HG03354 (cell line): ENCODE measurements around the gene ARL2.
"Not testable (repeated sequence)": the region's sequence is repeated elsewhere in the genome, so short reads cannot be mapped to it uniquely, and the experiment has no call there.

Experiments used
- ATAC-seq: cut with Tn5 transposase; IDR thresholded peaks from one replicate; pipeline ENCODE4 v1.9.1; 2021; ENCODE audit warnings: mild to moderate bottlenecking; ENCODE audit not compliant: unreplicated experiment, poor library complexity, severe bottlenecking

ARL2 gene

DNA sequence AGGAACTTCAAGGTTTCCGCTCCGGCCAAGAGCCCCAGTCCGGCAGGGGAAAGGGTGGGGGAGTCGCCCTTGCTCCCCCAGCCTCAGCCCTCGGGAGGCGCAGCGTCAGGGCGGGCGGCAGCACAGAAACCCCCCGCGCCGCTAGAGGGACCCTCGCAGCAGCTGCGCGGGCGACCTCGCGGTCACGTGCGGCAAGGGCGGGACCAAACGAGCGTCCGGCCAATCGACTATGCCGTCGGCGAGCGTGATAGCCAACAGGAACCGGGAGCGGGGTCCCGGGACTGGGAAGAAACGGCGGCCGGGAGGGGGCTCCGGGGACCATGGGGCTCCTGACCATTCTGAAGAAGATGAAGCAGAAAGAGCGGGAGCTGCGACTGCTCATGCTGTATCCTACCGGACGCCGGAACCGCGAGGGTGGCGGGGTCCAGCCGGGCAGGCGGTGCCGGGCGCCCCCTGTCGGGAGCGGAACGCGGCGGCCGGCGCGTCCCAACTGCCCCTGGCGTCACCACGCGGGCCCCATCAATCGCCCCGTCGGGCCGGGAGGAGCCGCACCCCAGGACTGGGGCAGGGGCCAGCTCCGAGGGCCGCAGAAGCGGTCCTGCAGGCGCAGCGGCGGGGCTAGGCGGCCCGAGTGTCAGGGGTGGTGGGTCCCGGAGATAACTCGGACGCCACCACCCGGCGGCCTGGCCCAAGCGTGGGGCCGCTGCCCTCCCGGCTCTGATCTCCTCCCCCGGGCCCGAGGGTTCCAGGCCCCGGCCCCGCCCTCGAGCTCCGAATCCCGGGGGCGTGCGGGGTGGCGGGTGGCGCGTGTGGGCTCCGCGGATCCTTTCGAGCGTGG lies at the start of gene ARL2:
Gene ARL2 (plus strand): TSS at position 273 of the 838 bp plus-strand sequence. CDS start 48 bp downstream, at position 321.
- ATAC-seq: peak; percentile 79

- ATAC-seq: no peak
Observed at GRCh38 chr11:64967375-64967774, 46.6 kb upstream of the ARL2 start.

GRCh38 chr11:64969209-64969608 lies 44.8 kb upstream of the ARL2 start:
- no peak for ATAC-seq

GRCh38 chr11:64970731-64971151 lies 43.2 kb upstream of the ARL2 start:
- no peak for ATAC-seq

DNA sequence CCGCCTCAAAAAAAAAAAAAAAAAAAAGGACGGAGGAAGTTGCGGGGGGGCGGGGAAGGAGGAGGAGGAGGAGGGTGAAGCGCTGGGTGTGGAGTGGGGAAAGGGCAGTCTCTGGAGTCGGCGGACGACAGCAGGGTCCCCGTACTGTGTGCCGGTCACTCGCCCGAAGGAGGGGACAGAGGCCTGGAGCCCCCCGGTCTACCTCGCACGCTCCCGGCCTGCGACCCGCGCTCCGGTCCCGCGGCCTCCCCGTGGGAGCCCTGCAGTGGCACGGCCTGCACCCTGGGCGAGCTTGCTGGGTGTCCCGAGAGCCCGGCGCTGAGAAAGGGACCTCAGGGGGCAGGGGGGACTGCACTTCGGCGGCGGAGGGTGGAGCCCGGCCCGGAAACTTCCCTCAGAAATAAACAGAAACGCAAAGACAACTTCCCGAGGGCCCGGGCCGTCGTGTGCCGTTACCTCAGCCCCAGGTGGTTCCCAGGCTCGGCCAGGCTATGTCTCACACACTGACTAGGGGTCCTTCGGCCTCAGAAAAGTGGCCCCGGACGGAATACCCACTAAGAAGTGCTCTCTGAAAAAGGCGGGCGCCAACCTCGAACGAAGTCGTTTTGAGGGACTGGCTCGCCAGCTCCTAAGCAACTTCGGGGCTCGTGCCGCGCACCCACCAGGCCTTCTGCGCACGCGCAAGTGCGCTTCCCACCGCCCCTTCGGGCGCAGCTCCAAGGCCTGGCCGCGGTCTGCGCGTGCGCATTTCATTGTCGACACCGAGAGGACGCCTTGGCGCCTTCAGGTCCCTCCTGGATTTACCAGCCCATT lies 42.3 kb upstream of the ARL2 start, which contains the start of gene MAJIN:
Gene MAJIN (minus strand): TSS at position 688 of the 813 bp plus-strand sequence. CDS start 12,703 bp downstream, outside the sequence.
- ATAC-seq: no peak

GRCh38 chr11:64974124-64974523 lies 39.8 kb upstream of the ARL2 start:
- no peak for ATAC-seq

DNA sequence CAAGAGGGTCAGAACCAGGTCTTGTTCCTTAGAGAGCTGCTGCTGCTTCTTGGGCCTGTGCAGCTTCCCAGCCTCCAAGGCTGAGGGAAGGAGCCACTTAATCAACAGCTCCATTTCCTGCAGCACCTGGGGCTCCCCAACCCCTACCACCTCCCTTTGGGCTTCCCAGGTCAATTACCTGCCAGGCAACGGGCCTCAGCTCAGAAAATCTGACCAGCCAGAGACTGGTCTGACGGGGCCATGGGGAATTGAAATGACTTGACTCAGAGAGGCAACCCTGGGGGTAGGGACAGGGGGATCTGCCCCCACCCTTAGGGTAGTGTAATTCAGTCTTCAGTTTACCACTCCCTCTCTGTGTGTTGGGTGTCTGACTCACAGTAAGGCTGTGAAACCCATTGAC lies 37.3 kb upstream of the ARL2 start:
- ATAC-seq: no peak

GRCh38 chr11:64983339-64983738 lies 30.6 kb upstream of the ARL2 start:
- not testable (repeated sequence) for ATAC-seq

GRCh38 chr11:64987998-64988854 lies 25.7 kb upstream of the ARL2 start:
- no peak for ATAC-seq

GRCh38 chr11:64989416-64989815 lies 24.5 kb upstream of the ARL2 start:
- ATAC-seq: no peak

DNA sequence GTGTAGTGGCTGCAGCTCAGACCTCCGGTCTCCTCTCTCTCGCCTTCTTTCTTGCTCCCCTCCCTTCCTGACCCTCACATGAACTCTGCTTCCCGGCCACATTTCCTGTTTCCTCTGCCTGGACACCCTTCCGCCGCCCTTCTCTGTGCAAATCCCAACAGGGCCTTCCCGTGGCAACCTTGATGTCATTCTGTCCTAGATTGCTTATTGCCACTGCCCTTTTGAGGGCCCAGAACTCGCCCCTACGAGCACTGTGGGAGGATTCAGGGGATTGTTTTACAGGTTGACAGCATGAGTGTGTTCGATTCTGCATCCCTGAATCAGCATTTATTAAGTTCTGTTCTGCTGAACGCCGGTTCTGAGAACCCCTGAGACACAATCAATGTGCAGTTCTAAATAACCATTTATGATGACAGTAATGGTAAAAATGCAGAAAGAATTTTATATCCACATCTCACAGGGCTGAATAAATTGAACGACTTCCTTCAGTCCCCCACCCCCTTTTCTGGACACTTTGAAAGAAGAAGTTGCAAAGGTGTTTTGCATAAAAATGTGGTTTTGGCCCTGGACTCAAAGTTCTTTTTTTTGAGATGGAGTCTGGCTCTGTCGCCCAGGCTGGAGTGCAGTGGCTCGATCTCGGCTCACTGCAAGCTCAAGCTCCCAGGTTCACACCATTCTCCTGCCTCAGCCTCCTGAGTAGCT lies 23.6 kb upstream of the ARL2 start:
- ATAC-seq: no peak

DNA sequence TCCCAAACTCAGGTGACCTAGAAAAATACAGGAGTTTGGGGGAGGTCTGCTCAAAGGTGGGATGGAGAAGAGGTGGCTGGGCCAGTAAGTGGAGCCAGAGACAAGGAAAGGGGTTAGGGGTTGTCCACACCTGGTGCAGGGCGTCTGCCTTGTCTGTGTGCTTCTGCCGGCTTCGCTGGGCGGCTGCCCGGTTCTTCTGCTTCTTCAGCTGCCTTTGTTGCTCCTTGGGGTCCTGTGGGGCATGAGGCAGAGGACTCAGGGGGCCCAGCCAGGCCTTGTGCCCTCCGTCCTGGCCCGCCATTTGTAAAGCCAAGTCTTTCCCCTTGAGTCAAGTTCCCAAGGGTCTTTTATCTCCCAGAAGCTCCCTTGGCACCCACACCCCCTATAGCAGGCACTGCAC lies 19.6 kb upstream of the ARL2 start:
- no peak for ATAC-seq

- no peak for ATAC-seq
Observed at GRCh38 chr11:64996327-64996709, 17.6 kb upstream of the ARL2 start.

GRCh38 chr11:64996710-64997380 lies 17.1 kb upstream of the ARL2 start, which contains the start of gene BATF2:
TSS of gene BATF2 (minus strand) at chr11:64996971. CDS start at chr11:64996914, 57 bp downstream.
- no peak for ATAC-seq

DNA sequence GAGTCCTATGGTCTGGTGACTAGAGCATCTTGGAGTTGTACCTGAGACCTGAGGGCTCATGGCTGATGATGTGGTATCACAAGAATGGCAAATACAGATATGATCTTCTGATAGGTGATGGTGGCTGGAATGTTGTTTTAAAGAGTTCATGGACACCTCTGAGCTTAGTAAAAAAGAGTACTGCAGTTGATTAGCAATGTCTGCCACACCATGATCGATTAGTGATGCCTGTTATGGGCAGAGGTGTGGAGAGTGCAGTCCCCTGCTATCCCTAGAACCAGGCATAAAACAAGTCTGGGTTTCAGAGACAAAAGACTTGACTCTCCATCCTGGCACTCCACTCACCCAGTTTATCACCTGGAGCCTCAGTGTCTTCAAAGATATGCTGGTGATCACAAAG lies 15.8 kb upstream of the ARL2 start:
- no peak for ATAC-seq

GRCh38 chr11:64998690-64999431 lies 15.1 kb upstream of the ARL2 start:
- ATAC-seq: no peak

GRCh38 chr11:64999478-64999877 lies 14.5 kb upstream of the ARL2 start:
- ATAC-seq: no peak

DNA sequence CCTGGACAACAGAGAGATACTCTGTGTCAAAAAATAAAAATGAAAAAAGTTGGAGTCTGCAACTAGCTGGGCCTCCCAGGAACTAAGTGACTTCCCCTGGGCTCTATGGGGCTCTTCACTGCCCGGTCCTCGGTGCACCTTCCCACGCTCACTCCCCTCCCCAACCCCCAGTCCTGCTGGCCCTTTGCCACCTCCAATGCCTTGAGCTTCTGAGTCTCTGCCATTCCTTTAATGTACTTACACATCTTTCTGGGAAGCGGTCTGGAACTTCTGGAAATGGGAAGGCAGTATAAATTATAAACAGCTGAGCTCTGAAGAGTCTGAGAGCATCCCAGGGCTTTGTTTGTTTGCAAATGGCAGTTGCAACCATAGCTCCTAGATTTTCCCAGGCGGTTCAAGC lies 11.3 kb upstream of the ARL2 start:
- ATAC-seq: no peak
